CD4-positive, alpha-beta memory T cell (primary cell): ENCODE measurements around the gene CEP135. TPM values are rescaled to one million over a fixed set of nuclear protein-coding genes. Genes with fewer than 3 reads are reported as not detected.

Source experiments
- CTCF ChIA-PET: fragments of 350-600 bp; sonication (Branson Sonifier 250); formaldehyde crosslinking; loops from one replicate; lab custom pipeline; 2021; ENCODE audit warnings: inconsistent platforms; ENCODE audit not compliant: partially characterized antibody; lab: Charles Lee
- POLR2A ChIA-PET: fragments of 350-600 bp; sonication (Branson Sonifier 250); formaldehyde crosslinking; loops from one replicate; lab custom pipeline; 2021; ENCODE audit not compliant: partially characterized antibody; lab: Charles Lee
- DNase-seq, 5 donors: peaks; one replicate each; pipeline versions ENCODE4 v3.0.0 to v3.0.0-alpha.2; 2020 to 2022; ENCODE audit warnings: mixed read lengths in 1 of 5
- H3K27ac ChIP-seq: one replicate; pipeline ENCODE4 v1.7.0; 2013; ENCODE audit warnings: low read depth, low read length
- H3K27me3 ChIP-seq: 2 replicates; pipeline ENCODE4 v1.7.0; 2013; ENCODE audit warnings: mild to moderate bottlenecking, low read length, moderate library complexity; ENCODE audit not compliant: insufficient read depth
- H3K36me3 ChIP-seq: 2 replicates; pipeline ENCODE4 v1.7.0; 2013; ENCODE audit warnings: mild to moderate bottlenecking, low read length, moderate library complexity; ENCODE audit not compliant: insufficient read depth
- H3K4me1 ChIP-seq: 2 replicates; pipeline ENCODE4 v1.7.0; 2013; ENCODE audit warnings: mild to moderate bottlenecking, low read length, moderate library complexity; ENCODE audit not compliant: insufficient read depth
- H3K4me3 ChIP-seq, 2 donors: one replicate each; pipeline ENCODE4 v1.7.0; 2013; ENCODE audit warnings: low read length in 2 of 2, mild to moderate bottlenecking in 1 of 2
- H3K9me3 ChIP-seq, 2 donors: one replicate each; pipeline ENCODE4 v1.7.0; 2013; ENCODE audit warnings: low read length in 2 of 2, control low read depth in 1 of 2; ENCODE audit not compliant: control insufficient read depth in 1 of 2
- H3K27ac Mint-ChIP-seq, 7 donors: one replicate each; pipeline ENCODE4 v1.8.0; 2020 to 2021; ENCODE audit warnings: mixed read lengths in 7 of 7, mild to moderate bottlenecking in 6 of 7, inconsistent platforms in 3 of 7, moderate library complexity in 3 of 7
- H3K27me3 Mint-ChIP-seq, 2 donors: one replicate each; pipeline ENCODE4 v1.8.0; 2020 to 2021; ENCODE audit warnings: mixed read lengths in 2 of 2
- H3K36me3 Mint-ChIP-seq, 2 donors: one replicate each; pipeline ENCODE4 v1.8.0; 2020 to 2021; ENCODE audit warnings: mixed read lengths in 2 of 2, inconsistent platforms in 1 of 2, mild to moderate bottlenecking in 1 of 2
- H3K4me1 Mint-ChIP-seq, 4 donors: one replicate each; pipeline ENCODE4 v1.8.0; 2020 to 2021; ENCODE audit warnings: mixed read lengths in 4 of 4, mild to moderate bottlenecking in 1 of 4
- H3K4me3 Mint-ChIP-seq, 8 donors: one replicate each; pipeline ENCODE4 v1.8.0; 2020 to 2021; ENCODE audit warnings: mixed read lengths in 8 of 8, mild to moderate bottlenecking in 7 of 8, moderate library complexity in 6 of 8, inconsistent platforms in 3 of 8
- H3K9me3 Mint-ChIP-seq, 8 donors: one replicate each; pipeline ENCODE4 v1.8.0; 2020 to 2021; ENCODE audit warnings: mixed read lengths in 8 of 8, mild to moderate bottlenecking in 5 of 8, inconsistent platforms in 3 of 8, moderate library complexity in 1 of 8
- intact Hi-C: fragments of 100-400 bp; cut with micrococcal nuclease; formaldehyde crosslinking; loops from one replicate; pipeline ENCODE4 v1.15.1; 2023
- polyA plus RNA-seq, 2 donors: library from polyadenylated mRNA; unstranded; fragments of 300-500 nt; fragmentation: Illumina TruSeq; gene quantifications; one replicate each; pipeline ENCODE4 v1.2.3, GENCODE V29; 2021
- total RNA-seq, 2 experiments: library from RNA; stranded (reverse); gene quantifications; one replicate each; pipeline ENCODE4 v1.2.3, GENCODE V29; 2021

Gene CEP135, protein sequence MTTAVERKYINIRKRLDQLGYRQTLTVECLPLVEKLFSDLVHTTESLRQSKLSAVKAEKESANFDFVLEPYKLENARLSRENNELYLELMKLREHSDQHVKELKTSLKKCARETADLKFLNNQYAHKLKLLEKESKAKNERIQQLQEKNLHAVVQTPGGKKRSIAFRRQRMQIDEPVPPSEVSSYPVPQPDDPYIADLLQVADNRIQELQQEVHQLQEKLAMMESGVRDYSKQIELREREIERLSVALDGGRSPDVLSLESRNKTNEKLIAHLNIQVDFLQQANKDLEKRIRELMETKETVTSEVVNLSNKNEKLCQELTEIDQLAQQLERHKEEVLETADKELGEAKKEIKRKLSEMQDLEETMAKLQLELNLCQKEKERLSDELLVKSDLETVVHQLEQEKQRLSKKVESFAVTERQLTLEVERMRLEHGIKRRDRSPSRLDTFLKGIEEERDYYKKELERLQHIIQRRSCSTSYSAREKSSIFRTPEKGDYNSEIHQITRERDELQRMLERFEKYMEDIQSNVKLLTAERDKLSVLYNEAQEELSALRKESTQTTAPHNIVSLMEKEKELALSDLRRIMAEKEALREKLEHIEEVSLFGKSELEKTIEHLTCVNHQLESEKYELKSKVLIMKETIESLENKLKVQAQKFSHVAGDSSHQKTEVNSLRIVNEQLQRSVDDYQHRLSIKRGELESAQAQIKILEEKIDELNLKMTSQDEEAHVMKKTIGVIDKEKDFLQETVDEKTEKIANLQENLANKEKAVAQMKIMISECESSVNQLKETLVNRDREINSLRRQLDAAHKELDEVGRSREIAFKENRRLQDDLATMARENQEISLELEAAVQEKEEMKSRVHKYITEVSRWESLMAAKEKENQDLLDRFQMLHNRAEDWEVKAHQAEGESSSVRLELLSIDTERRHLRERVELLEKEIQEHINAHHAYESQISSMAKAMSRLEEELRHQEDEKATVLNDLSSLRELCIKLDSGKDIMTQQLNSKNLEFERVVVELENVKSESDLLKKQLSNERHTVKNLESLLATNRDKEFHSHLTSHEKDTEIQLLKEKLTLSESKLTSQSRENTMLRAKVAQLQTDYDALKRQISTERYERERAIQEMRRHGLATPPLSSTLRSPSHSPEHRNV
- total RNA-seq (10 to 100 TPM; 32.5 to 35.9 TPM), polyA plus RNA-seq (10 to 100 TPM in 1 of 2 donors, 1 to 10 TPM in 1; 8.6 to 13.0 TPM)

DNA sequence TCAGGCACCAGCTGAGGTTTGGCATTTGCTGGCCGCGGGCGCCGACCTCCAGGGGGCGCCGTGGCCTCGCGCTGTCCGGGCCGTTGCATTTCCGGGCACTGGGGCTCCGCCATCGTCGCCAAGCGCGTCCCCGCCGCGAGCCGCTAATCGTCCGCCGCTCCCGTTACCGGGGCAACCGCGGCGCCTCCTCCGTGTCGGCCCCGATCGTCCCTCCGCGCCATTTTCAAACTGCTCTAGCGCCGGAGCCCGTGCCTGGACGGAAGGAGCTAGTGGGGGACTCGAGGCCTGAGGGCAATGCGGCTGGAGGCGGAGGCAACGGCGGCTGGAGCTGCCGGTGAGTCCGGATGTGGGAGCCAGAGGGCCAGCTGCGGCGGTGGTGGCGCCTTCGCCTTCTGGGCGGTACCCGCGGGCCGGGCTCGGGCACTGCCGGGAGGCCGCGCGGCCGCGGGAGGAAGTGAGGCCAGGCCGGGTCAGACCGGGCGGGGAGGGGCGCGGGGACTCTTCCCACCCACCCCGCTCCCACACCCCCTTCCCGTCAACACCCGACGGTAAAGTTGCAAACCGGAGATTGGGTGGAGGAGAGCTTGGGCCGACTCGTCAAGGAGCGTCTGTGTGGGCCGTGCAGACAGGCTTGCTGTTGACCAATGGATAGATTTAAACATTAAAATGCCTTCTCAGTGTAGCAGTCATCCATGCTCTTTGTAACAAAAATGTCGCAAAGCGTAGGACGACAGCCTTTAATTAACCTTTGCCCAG, at the start of gene CEP135:
Gene CEP135 (plus strand): TSS at position 220 of the 756 bp plus-strand sequence. CDS start 3,186 bp downstream, outside the sequence.
- Mint-ChIP-seq H3K36me3 (peaks cover 18 to 34% of the 10 kb centered on the region in 2 donors), H3K27me3 (no peaks in the 10 kb centered on the region), H3K27ac (peak within 1 kb of the TSS; percentile 93 to 98 (median 97)), H3K4me1 (peaks cover 32 to 58% (median 48%) of the 10 kb centered on the region in 4 donors), H3K9me3 (peaks cover 0 to 5% (median 0%) of the 10 kb centered on the region in 8 donors), H3K4me3 (peak within 1 kb of the TSS; percentile 88 to 97 (median 94))
- DNase-seq: peak; percentile 91 to 94 (median 93)
- no peaks in the 10 kb centered on the region for H3K27me3 ChIP-seq
- H3K36me3 ChIP-seq: no peaks in the 10 kb centered on the region
- POLR2A ChIA-PET: interaction anchor here (0.6 to 3.0 kb wide), 25 partner anchors 8 to 1029 kb away, joined by 3 to 34 read pairs (median 7); partner anchors contain the start of genes AASDH, EXOC1, NOA1 and PAICS
- CTCF ChIA-PET: interaction anchor here (0.6 to 2.9 kb wide), 46 partner anchors 9 to 1031 kb away, joined by 3 to 17 read pairs (median 4); partner anchors contain the start of genes AASDH, EXOC1, NOA1 and PAICS
- peak within 1 kb of the TSS; percentile 54 to 65 for H3K4me3 ChIP-seq
- no peaks in the 10 kb centered on the region for H3K9me3 ChIP-seq
- H3K4me1 ChIP-seq: peaks cover 45% of the 10 kb centered on the region
- intact Hi-C loops: loop anchor here (1.0 to 5.0 kb wide), 9 partner anchors 42 to 1028 kb away; partner anchors contain the start of genes AASDH, CLOCK, EXOC1 and NOA1
- H3K27ac ChIP-seq: peak within 1 kb of the TSS; percentile 71

DNA sequence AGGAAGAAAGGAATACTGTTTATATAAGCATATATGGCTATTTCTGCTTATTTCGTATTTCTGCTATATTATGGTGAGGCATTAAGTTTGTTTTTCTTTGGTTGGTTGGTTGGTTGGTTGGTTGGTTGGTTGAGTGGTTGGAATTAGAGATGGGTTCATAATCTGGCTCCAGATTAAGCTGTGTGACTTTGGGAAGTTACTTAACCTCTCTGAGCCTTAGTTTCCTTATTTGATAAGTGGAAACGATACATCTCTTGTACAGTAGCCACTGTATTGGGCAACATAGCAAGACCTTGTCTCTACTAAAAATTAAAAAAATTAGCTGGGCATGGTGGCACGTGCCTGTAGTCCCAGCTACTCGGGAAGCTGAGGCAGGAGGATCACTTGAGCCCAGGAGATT, 46.1 kb upstream of the CEP135 start:
- POLR2A ChIA-PET: no interaction called here
- peaks cover 15% of the 10 kb centered on the region for H3K36me3 ChIP-seq
- no peak overlapping the region for H3K4me3 Mint-ChIP-seq

DNA sequence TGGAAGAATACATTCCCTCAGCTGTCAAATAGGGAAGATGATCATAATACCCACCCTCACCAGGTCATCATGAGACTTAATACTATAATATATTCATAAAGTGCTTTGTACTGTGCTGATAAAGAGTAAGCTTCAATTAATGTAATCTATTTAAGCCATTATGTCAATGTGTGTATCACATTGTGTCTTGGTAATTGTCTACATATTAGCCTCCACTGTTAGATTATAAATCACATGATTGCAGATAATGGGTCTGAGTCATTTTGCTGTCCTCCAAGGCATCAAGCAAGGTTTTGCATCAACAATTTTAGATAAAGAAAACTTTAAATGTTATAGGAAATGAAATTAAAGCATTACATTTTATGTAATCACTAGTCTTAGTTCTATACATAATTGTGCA, 45.2 kb upstream of the CEP135 start:
- Mint-ChIP-seq H3K27me3 (no peaks in the 10 kb centered on the region), H3K36me3 (peaks cover 21 to 37% of the 10 kb centered on the region in 2 donors), H3K4me1 (peaks cover 12 to 25% (median 19%) of the 10 kb centered on the region in 4 donors), H3K9me3 (no peaks in the 10 kb centered on the region), H3K27ac (peak overlapping the region in 2 of 7 donors; percentile 15 to 71), H3K4me3 (no peak overlapping the region)
- intact Hi-C loops: no loop called here
- H3K4me3 ChIP-seq: no peak overlapping the region
- CTCF ChIA-PET: interaction anchor here (0.8 to 1.2 kb wide), 3 partner anchors 27 to 532 kb away, joined by 3 to 5 read pairs (median 3); partner anchors contain the start of genes CEP135, PAICS and PPAT
- H3K4me1 ChIP-seq: peaks cover 8% of the 10 kb centered on the region
- H3K9me3 ChIP-seq: no peaks in the 10 kb centered on the region
- POLR2A ChIA-PET: no interaction called here
- peaks cover 15% of the 10 kb centered on the region for H3K36me3 ChIP-seq
- no peaks in the 10 kb centered on the region for H3K27me3 ChIP-seq
- no peak overlapping the region for H3K27ac ChIP-seq
- DNase-seq: no peak

More for the DNA sequence above, 46.1 kb upstream of the CEP135 start:
- Mint-ChIP-seq H3K36me3 (peaks cover 21 to 39% of the 10 kb centered on the region in 2 donors), H3K9me3 (no peaks in the 10 kb centered on the region), H3K27ac (peak overlapping the region in 6 of 7 donors; percentile 12 to 63 (median 30)), H3K4me1 (peaks cover 12 to 23% (median 18%) of the 10 kb centered on the region in 4 donors), H3K27me3 (no peaks in the 10 kb centered on the region)
- Histone ChIP-seq H3K27me3 (no peaks in the 10 kb centered on the region), H3K4me3 (no peak overlapping the region), H3K27ac (no peak overlapping the region), H3K4me1 (peaks cover 8% of the 10 kb centered on the region), H3K9me3 (no peaks in the 10 kb centered on the region)
- intact Hi-C loops: no loop called here
- DNase-seq: no peak
- CTCF ChIA-PET: interaction anchor here (1.2 kb wide), 1 partner anchor 46 kb away, joined by 5 read pairs; the partner anchor contains the start of gene CEP135

DNA sequence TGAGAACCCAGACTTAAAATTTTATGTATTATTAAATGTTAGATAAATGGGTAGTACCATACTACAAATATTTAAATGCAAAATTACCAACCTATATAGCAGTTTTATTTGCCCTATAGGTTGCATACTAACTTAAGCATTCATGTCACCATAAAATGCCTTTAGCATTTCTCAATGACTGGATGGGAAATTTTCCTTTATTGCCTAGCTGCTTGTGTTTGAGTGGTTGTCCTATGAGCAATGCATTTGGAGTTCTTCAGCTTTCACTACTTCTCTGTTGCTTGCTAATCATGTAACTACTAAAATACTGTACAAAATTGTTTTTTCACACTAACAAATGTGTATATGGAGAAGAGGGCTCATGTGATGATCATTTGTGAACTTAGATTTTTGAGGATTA, 44.2 kb upstream of the CEP135 start:
- H3K27ac Mint-ChIP-seq: peak overlapping the region in 1 of 7 donors; percentile 42

DNA sequence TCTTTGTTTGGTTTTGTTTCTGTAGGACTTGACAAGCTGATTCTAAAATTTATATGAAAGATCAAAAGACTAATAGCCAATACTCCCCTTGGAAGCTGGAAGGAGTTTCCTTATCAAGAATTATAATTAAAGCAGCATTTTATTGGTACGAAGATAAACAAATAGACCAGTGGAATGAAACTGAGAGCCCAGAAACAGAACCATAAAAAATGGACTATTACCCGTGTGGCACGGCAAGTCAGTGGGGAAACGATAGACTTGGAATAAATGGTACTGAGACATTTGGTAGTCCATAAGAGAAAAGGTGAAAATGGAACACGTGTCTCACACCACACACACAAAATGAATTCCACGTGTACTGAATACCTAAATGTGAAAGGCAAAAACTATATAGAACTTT, 42.4 kb upstream of the CEP135 start:
- peaks cover 8% of the 10 kb centered on the region for H3K4me1 ChIP-seq
- POLR2A ChIA-PET: interaction anchor here (1.0 kb wide), 1 partner anchor 42 kb away, joined by 3 read pairs; the partner anchor contains the start of gene CEP135
- Mint-ChIP-seq H3K4me1 (peaks cover 12 to 25% (median 19%) of the 10 kb centered on the region in 4 donors), H3K27ac (peak overlapping the region in 3 of 7 donors; percentile 10 to 76 (median 58)), H3K27me3 (no peaks in the 10 kb centered on the region), H3K4me3 (peak overlapping the region in 3 of 8 donors; percentile 9 to 77 (median 32)), H3K36me3 (peaks cover 16 to 28% of the 10 kb centered on the region in 2 donors), H3K9me3 (no peaks in the 10 kb centered on the region)
- H3K27ac ChIP-seq: no peak overlapping the region
- no peaks in the 10 kb centered on the region for H3K27me3 ChIP-seq
- peaks cover 9% of the 10 kb centered on the region for H3K36me3 ChIP-seq
- CTCF ChIA-PET: interaction anchor here (1.0 to 1.8 kb wide), 2 partner anchors 42 kb away, joined by 3 read pairs; partner anchors contain the start of gene CEP135
- intact Hi-C loops: loop anchor here (2.0 kb wide), 1 partner anchor 42 kb away; the partner anchor contains the start of gene CEP135
- H3K4me3 ChIP-seq: no peak overlapping the region
- no peak for DNase-seq
- H3K9me3 ChIP-seq: no peaks in the 10 kb centered on the region

More for the DNA sequence above, 44.2 kb upstream of the CEP135 start:
- CTCF ChIA-PET: interaction anchor here (0.8 to 1.8 kb wide), 2 partner anchors 44 to 531 kb away, joined by 3 read pairs; partner anchors contain the start of genes CEP135, PAICS and PPAT
- Histone ChIP-seq H3K27me3 (no peaks in the 10 kb centered on the region), H3K9me3 (no peaks in the 10 kb centered on the region), H3K27ac (no peak overlapping the region), H3K4me1 (peaks cover 8% of the 10 kb centered on the region), H3K4me3 (no peak overlapping the region), H3K36me3 (peaks cover 15% of the 10 kb centered on the region)
- intact Hi-C loops: no loop called here
- H3K36me3 Mint-ChIP-seq: peaks cover 21 to 35% of the 10 kb centered on the region in 2 donors
- no peak for DNase-seq
- peaks cover 12 to 25% (median 19%) of the 10 kb centered on the region in 4 donors for H3K4me1 Mint-ChIP-seq
- POLR2A ChIA-PET: no interaction called here
- H3K27me3 Mint-ChIP-seq: no peaks in the 10 kb centered on the region
- H3K9me3 Mint-ChIP-seq: no peaks in the 10 kb centered on the region
- no peak overlapping the region for H3K4me3 Mint-ChIP-seq
